Ovary (tissue), 9 donors: ENCODE data around the gene DRAP1. TPM values are rescaled to one million over a fixed set of nuclear protein-coding genes. Genes with fewer than 3 reads are reported as not detected.

Experiments used
- DNase-seq, 5 donors: peaks; one replicate each; pipeline ENCODE4 v3.0.0-alpha.2; 2019 to 2020
- H3K27ac ChIP-seq, 2 donors: fragments of 200-600 bp; one replicate each; pipeline versions ENCODE4 v1.5.1 to v1.8.0; 2019 to 2022
- H3K27me3 ChIP-seq: fragments of 200-600 bp; one replicate; pipeline ENCODE4 v1.8.0; 2022
- H3K36me3 ChIP-seq: fragments of 200-600 bp; sonication (generic); one replicate; pipeline ENCODE4 v1.5.1; 2019
- H3K4me1 ChIP-seq: one replicate; pipeline ENCODE4 v1.8.1; 2013; ENCODE audit warnings: mild to moderate bottlenecking, moderate library complexity; ENCODE audit not compliant: insufficient read depth
- H3K4me3 ChIP-seq: fragments of 200-600 bp; sonication (generic); one replicate; pipeline ENCODE4 v1.5.1; 2017
- H3K9me3 ChIP-seq, 2 donors: fragments of 200-600 bp in 1 of 2; sonication (generic) in 1 of 2; one replicate each; pipeline versions ENCODE4 v1.5.1 to v1.8.1; 2013 to 2019; ENCODE audit warnings: mild to moderate bottlenecking in 1 of 2, moderate library complexity in 1 of 2
- EP300 ChIP-seq: sonication (generic); formaldehyde crosslinking; IDR thresholded peaks from one replicate; pipeline ENCODE4 v1.6.1; 2017; ENCODE audit warnings: antibody characterized with exemption
- POLR2A ChIP-seq: fragments of 450-650 bp; IDR thresholded peaks from one replicate; pipeline ENCODE4 v1.6.1; 2017; ENCODE audit warnings: antibody characterized with exemption, mild to moderate bottlenecking, moderate library complexity
- WGBS, 3 donors: extraction: QIAGEN DNeasy Blood & Tissue Kit in 1 of 3; methylation state at CpG; one replicate each; pipeline versions ENCODE4 v1.1.5 to v1.1.7; 2013 to 2017; 5-methylcytosine and 5-hydroxymethylcytosine counted together
- intact Hi-C, 4 donors: fragments of 100-400 bp; cut with DNase I; formaldehyde crosslinking; loops; one replicate each; pipeline versions ENCODE4 v1.11.0 to v1.15.1; 2022 to 2023
- polyA plus RNA-seq, 2 donors: library from polyadenylated mRNA; stranded (reverse); fragments of 200-250 nt in 1 of 2; fragments of 350-450 nt in 1 of 2; fragmentation: Illumina TruSeq in 1 of 2; extraction: RNeasy Lipid Tissue Mini Kit (QIAGEN cat#74804) in 1 of 2; gene quantifications; one replicate each; pipeline ENCODE4 v1.2.3, GENCODE V29; 2013 to 2014
- total RNA-seq, 7 donors: library from RNA; depleted of rRNA in 2 of 7; stranded (reverse); fragments of >200 nt in 2 of 7; fragmentation: NEBNext Ultra II Directional in 3 of 7; extraction: Animal tissue kit (Norgen Biotek cat#: 25700) in 3 of 7; gene quantifications; one replicate each; pipeline versions ENCODE4 v1.1.0 to v1.2.4, GENCODE V29; 2016 to 2023
- TF ChIP-seq, protein P1 (sequence below), 3 donors: fragments of 450-650 bp in 2 of 3; fragments of 200-600 bp in 1 of 3; IDR thresholded peaks; one replicate each; pipeline versions ENCODE4 v1.5.1 to v1.8.0; 2016 to 2022; ENCODE audit warnings: antibody characterized with exemption in 3 of 3, mild to moderate bottlenecking in 1 of 3
- donor health status: DM: no; HTN: no; CAD: no; lungs with moderate emphysema.
- donor health status: DM: no; HTN: no; CAD: no.
- donor health status: Bipolar disorder and iron deficiency.
- donor health status: DM: yes; HTN: yes; CAD: no.
- donor health status: DM: no; HTN: no; CAD: no.
- donor health status: DM: yes; HTN: yes; CAD: no.

The DRAP1 gene
- total and polyA plus RNA-seq, 9 donors = 22.2 to 86.7 (median 78.3) TPM

- no peaks in the 10 kb centered on the region for H3K36me3 ChIP-seq
- H3K27ac ChIP-seq = no peak overlapping the region
- 85 to 89% (median 86%) methylated on average over 30 of the region's 30 CpGs for WGBS, 3 donors
- no peaks in the 10 kb centered on the region for H3K4me1 ChIP-seq
- no peaks in the 10 kb centered on the region for H3K9me3 ChIP-seq
- no peaks in the 10 kb centered on the region for H3K27me3 ChIP-seq
- peak in 3 of 5 donors; percentile 19 to 25 (median 20) for DNase-seq
- no peak for TF ChIP-seq POLR2A
- TF ChIP-seq, protein P1, sequence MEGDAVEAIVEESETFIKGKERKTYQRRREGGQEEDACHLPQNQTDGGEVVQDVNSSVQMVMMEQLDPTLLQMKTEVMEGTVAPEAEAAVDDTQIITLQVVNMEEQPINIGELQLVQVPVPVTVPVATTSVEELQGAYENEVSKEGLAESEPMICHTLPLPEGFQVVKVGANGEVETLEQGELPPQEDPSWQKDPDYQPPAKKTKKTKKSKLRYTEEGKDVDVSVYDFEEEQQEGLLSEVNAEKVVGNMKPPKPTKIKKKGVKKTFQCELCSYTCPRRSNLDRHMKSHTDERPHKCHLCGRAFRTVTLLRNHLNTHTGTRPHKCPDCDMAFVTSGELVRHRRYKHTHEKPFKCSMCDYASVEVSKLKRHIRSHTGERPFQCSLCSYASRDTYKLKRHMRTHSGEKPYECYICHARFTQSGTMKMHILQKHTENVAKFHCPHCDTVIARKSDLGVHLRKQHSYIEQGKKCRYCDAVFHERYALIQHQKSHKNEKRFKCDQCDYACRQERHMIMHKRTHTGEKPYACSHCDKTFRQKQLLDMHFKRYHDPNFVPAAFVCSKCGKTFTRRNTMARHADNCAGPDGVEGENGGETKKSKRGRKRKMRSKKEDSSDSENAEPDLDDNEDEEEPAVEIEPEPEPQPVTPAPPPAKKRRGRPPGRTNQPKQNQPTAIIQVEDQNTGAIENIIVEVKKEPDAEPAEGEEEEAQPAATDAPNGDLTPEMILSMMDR (IDR thresholded peaks at IDR 0.05) = no peak
- no peak for TF ChIP-seq EP300
- intact Hi-C loops = loop anchor here (5.0 to 10.0 kb wide), 4 partner anchors 82 to 1232 kb away; partner anchors contain the start of genes KDM2A (in 1 of the 4) and SART1 (in 1 of the 4)
- H3K4me3 ChIP-seq = no peak overlapping the region
Measured at GRCh38 chr11:65882120-65883057, 36.8 kb upstream of the DRAP1 start.

- WGBS, 3 donors = 85 to 86% (median 85%) methylated on average over 13 of the region's 13 CpGs
- DNase-seq = no peak
- H3K36me3 ChIP-seq = no peaks in the 10 kb centered on the region
Measured at GRCh38 chr11:65883058-65883761, 36.0 kb upstream of the DRAP1 start.

DNA sequence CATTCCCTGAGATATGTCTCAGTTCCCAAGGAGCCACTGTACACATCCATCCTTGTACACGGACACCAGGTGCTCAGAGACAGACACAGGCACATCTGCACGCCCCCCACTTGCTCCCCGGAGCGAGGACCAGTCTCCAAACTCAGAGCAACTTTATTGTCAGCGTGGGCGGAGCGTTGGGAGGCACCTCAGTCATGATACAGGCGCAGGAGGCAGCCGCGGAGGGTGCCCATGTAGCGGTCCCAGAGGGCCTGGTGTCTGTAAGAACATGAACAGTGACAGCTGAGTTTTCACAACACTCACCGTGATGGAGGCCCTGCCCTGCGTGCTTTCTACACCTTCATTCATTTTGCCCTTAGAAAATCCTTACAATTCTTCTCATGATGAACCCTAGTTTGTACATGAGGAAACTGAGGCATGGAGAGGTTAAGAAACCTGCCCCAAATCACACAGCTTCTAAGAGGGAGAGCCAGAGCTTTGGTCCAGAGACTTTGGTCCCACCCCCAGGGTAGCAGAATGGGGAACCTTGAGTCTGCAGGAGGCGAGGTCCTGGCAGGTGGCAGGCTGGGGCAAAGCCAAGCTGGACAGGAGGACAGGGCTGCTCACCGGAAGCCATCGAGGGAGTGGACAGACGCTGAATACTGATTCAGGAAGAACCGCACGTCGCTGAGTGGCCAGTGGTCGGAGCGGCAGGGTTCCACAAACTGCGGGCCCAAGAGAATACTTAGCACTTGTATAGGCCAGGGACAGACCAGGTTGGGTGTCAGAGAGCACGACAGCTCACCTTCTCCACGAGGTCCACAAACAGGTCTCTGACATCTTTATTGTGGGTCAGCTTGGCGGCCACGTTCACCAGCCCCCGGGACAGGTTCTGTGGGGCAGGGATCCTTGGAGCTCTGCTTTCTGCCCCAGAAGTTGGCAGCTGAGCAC, 35.2 kb upstream of the DRAP1 start:
- Histone ChIP-seq H3K27me3 (no peaks in the 10 kb centered on the region), H3K36me3 (no peaks in the 10 kb centered on the region), H3K4me3 (no peak overlapping the region), H3K4me1 (peaks cover 3% of the 10 kb centered on the region), H3K27ac (no peak overlapping the region), H3K9me3 (no peaks in the 10 kb centered on the region)
- DNase-seq = peak in 2 of 5 donors; percentile 16 to 43
- 79 to 85% (median 79%) methylated on average over 23 to 28 of the region's 28 CpGs for WGBS, 3 donors
- intact Hi-C loops = loop anchor here (2.0 to 10.0 kb wide), 5 partner anchors 81 to 1231 kb away; partner anchors contain the start of genes KDM2A (in 1 of the 4) and SART1 (in 1 of the 4)
- TF ChIP-seq POLR2A (no peak), EP300 (no peak)
- TF ChIP-seq, protein P1 (IDR thresholded peaks at IDR 0.05) = no peak

More at GRCh38 chr11:65883058-65883761, 36.0 kb upstream of the DRAP1 start:
- Histone ChIP-seq H3K27ac (no peak overlapping the region), H3K4me1 (peaks cover 3% of the 10 kb centered on the region), H3K9me3 (no peaks in the 10 kb centered on the region), H3K27me3 (no peaks in the 10 kb centered on the region), H3K4me3 (no peak overlapping the region)
- TF ChIP-seq, protein P1 (IDR thresholded peaks at IDR 0.05) = no peak
- TF ChIP-seq EP300 = no peak
- TF ChIP-seq POLR2A = no peak
- intact Hi-C loops = loop anchor here (5.0 to 10.0 kb wide), 4 partner anchors 82 to 1232 kb away; partner anchors contain the start of genes KDM2A (in 1 of the 4) and SART1 (in 1 of the 4)
